ENCODE measurements around the gene AKT1S1. TPM values are rescaled to one million over a fixed set of nuclear protein-coding genes. Genes with fewer than 3 reads are reported as not detected.
A peak's percentile ranks its signal among the peaks of the same experiment; 100 is the strongest.

AKT1S1 gene
- total and polyA plus RNA-seq, 2 donors (not counting 1 experiment from before 2014, with no cell fraction given) = 16.6 to 23.0 TPM

DNA sequence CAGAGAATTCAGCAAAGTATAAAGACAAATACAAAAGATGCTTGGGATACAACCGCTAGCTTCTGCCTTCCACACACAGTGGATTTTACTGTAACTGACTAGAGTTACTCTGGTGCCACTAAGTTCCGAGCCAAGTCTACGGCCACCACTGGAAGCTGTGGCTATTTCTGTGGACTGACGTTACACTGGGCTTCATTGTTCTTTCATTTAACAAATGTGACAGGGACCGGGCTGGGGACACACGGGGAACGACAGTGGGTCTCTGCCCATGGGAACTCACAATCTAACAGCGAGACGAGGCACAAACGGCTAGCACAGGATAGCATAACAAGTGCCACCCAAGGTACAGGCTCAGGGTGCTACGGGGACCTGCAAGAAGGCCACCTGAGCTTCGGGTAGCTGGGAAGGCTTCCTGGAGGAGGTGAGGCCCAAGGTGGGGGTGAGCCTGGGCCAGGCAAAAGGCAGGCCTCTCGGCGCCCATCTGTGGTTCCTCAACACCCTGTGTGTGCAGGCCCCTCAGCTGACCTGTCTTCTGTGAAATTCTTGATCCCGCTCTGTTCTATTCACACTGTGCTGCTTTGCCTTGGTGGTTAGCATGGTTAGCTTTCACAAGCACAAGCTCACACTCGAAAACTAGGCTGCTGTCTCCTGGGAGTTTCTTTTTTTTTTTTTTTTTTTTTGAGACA, 29.9 kb upstream of the AKT1S1 start:
- intact Hi-C loops (cut with micrococcal nuclease) = no loop called here
- WGBS (ENCODE audit: insufficient coverage) = 86% methylated on average over 15 of the region's 16 CpGs
- Histone ChIP-seq H3K36me3 (replicated peaks in 1 of 2; ENCODE audit: control extremely low read depth in 1 of 2, control insufficient read depth in 1 of 2, extremely low read depth in 1 of 2, insufficient read depth in 2 of 2, low read length in 1 of 2) (peaks cover 0 to 18% of the 10 kb centered on the region in 2 experiments), H3K4me1 (ENCODE audit: control insufficient read depth in 2 of 2, insufficient read depth in 2 of 2, low read length in 2 of 2) (peaks cover 47 to 63% of the 10 kb centered on the region in 2 donors), H3K9ac (ENCODE audit: low read length) (no peak overlapping the region), H4K20me1 (ENCODE audit: control insufficient read depth, insufficient read depth, low read length, poor library complexity, severe bottlenecking) (peaks cover 39% of the 10 kb centered on the region), H3K27ac (ENCODE audit: low read length in 2 of 2) (peak overlapping the region in 1 of 2 donors; percentile 64), H3K4me2 (replicated peaks; ENCODE audit: low read depth, low read length, poor library complexity, severe bottlenecking) (peak overlapping the region; percentile 58), H2AFZ (ENCODE audit: insufficient read depth, low read depth, low read length, poor library complexity, severe bottlenecking) (no peak overlapping the region), H3K27me3 (replicated peaks in 1 of 4; ENCODE audit: control extremely low read depth in 1 of 4, control insufficient read depth in 3 of 4, insufficient read depth in 4 of 4, low read length in 3 of 4) (no peaks in the 10 kb centered on the region), H3K79me2 (ENCODE audit: control insufficient read depth, insufficient read depth, low read length) (peaks cover 27% of the 10 kb centered on the region), H3K4me3 (ENCODE audit: control extremely low read depth in 1 of 5, extremely low read depth in 1 of 5, insufficient read depth in 1 of 5, low read depth in 2 of 5, low read length in 4 of 5) (peak overlapping the region in 1 of 5 experiments; percentile 15), H3K9me3 (ENCODE audit: control extremely low read depth in 1 of 3, control insufficient read depth in 2 of 3, insufficient read depth in 1 of 3, low read length in 2 of 3) (peaks cover 0 to 16% (median 0%) of the 10 kb centered on the region in 3 donors)
- ChIA-PET CTCF (interaction anchor here (0.7 to 1.7 kb wide), 4 partner anchors 9 to 102 kb away, joined by 5 to 11 read pairs (median 6); no protein-coding TSS in a partner anchor), POLR2A (interaction anchor here (0.6 to 1.4 kb wide), 5 partner anchors 9 to 23 kb away, joined by 3 to 10 read pairs (median 6); partner anchors contain the start of genes ATF5 and NUP62)
- H3K27me3 Mint-ChIP-seq = no peaks in the 10 kb centered on the region
- DNase-seq (no peak), ATAC-seq (ENCODE audit: low read depth) (no peak)
- H3K4me1 Mint-ChIP-seq = peaks cover 69% of the 10 kb centered on the region
- TF ChIP-seq, protein P1, sequence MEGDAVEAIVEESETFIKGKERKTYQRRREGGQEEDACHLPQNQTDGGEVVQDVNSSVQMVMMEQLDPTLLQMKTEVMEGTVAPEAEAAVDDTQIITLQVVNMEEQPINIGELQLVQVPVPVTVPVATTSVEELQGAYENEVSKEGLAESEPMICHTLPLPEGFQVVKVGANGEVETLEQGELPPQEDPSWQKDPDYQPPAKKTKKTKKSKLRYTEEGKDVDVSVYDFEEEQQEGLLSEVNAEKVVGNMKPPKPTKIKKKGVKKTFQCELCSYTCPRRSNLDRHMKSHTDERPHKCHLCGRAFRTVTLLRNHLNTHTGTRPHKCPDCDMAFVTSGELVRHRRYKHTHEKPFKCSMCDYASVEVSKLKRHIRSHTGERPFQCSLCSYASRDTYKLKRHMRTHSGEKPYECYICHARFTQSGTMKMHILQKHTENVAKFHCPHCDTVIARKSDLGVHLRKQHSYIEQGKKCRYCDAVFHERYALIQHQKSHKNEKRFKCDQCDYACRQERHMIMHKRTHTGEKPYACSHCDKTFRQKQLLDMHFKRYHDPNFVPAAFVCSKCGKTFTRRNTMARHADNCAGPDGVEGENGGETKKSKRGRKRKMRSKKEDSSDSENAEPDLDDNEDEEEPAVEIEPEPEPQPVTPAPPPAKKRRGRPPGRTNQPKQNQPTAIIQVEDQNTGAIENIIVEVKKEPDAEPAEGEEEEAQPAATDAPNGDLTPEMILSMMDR (IDR thresholded peaks at IDR 0.05) = no peak
- TF ChIP-seq EZH2 (IDR thresholded peaks at IDR 0.05; ENCODE audit: borderline replicate concordance, insufficient read depth, low read depth, low read length, poor library complexity, severe bottlenecking) = no peak
- H3K9me3 Mint-ChIP-seq (ENCODE audit: insufficient read depth) = peaks cover 3% of the 10 kb centered on the region
- peak overlapping the region; percentile 85 for H3K27ac Mint-ChIP-seq
- H3K4me3 Mint-ChIP-seq = peak overlapping the region; percentile 69

DNA sequence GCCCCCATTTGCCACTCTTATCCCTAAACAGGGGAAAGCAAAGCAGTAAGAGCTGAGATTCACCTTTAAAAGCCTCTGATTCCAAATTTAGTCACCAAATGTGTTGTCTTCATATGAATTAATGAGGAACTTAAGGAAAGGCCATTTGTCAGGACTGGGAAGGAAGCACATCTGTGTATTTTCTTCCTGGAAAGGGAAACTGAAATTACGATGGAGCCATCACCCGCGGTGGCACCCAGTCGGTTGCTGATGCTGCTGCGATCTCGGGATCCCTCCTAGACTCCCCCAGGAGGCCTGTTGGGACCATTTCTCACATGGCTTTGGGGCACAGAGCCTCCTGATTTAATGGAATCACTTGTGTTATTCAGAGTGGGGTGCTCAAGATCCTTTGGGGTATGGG, 27.0 kb upstream of the AKT1S1 start:
- Histone ChIP-seq H3K27me3 (replicated peaks in 1 of 4; ENCODE audit: control extremely low read depth in 1 of 4, control insufficient read depth in 3 of 4, insufficient read depth in 4 of 4, low read length in 3 of 4) (no peaks in the 10 kb centered on the region), H3K9me3 (ENCODE audit: control extremely low read depth in 1 of 3, control insufficient read depth in 2 of 3, insufficient read depth in 1 of 3, low read length in 2 of 3) (peaks cover 0 to 16% (median 0%) of the 10 kb centered on the region in 3 donors), H4K20me1 (ENCODE audit: control insufficient read depth, insufficient read depth, low read length, poor library complexity, severe bottlenecking) (peaks cover 30% of the 10 kb centered on the region), H3K4me2 (replicated peaks; ENCODE audit: low read depth, low read length, poor library complexity, severe bottlenecking) (peak overlapping the region; percentile 42), H3K79me2 (ENCODE audit: control insufficient read depth, insufficient read depth, low read length) (peaks cover 24% of the 10 kb centered on the region), H3K27ac (ENCODE audit: low read length in 2 of 2) (no peak overlapping the region), H2AFZ (ENCODE audit: insufficient read depth, low read depth, low read length, poor library complexity, severe bottlenecking) (no peak overlapping the region), H3K36me3 (replicated peaks in 1 of 2; ENCODE audit: control extremely low read depth in 1 of 2, control insufficient read depth in 1 of 2, extremely low read depth in 1 of 2, insufficient read depth in 2 of 2, low read length in 1 of 2) (peaks cover 0 to 13% of the 10 kb centered on the region in 2 experiments), H3K9ac (ENCODE audit: low read length) (no peak overlapping the region), H3K4me1 (ENCODE audit: control insufficient read depth in 2 of 2, insufficient read depth in 2 of 2, low read length in 2 of 2) (peaks cover 30 to 41% of the 10 kb centered on the region in 2 donors), H3K4me3 (ENCODE audit: control extremely low read depth in 1 of 5, extremely low read depth in 1 of 5, insufficient read depth in 1 of 5, low read depth in 2 of 5, low read length in 4 of 5) (no peak overlapping the region)
- POLR2A ChIA-PET = no interaction called here
- 0% methylated on average over 3 of the region's 6 CpGs for WGBS (ENCODE audit: insufficient coverage)
- H3K27ac Mint-ChIP-seq = no peak overlapping the region
- TF ChIP-seq, protein P1 (IDR thresholded peaks at IDR 0.05) = no peak
- no peak for TF ChIP-seq EZH2 (IDR thresholded peaks at IDR 0.05; ENCODE audit: borderline replicate concordance, insufficient read depth, low read depth, low read length, poor library complexity, severe bottlenecking)
- CTCF ChIA-PET = interaction anchor here (1.4 kb wide), 1 partner anchor 13 kb away, joined by 6 read pairs; no protein-coding TSS in a partner anchor
- no peak for ATAC-seq (ENCODE audit: low read depth)
- peaks cover 3% of the 10 kb centered on the region for H3K9me3 Mint-ChIP-seq (ENCODE audit: insufficient read depth)
- intact Hi-C loops (cut with micrococcal nuclease) = no loop called here
- peaks cover 46% of the 10 kb centered on the region for H3K4me1 Mint-ChIP-seq
- DNase-seq = no peak
- H3K4me3 Mint-ChIP-seq = peak overlapping the region; percentile 32
- H3K27me3 Mint-ChIP-seq = no peaks in the 10 kb centered on the region
